Pancreas (tissue), 10 donors: ENCODE results near the gene CARD18. TPM values are rescaled to one million over a fixed set of nuclear protein-coding genes. Genes with fewer than 3 reads are reported as not detected.

Experiments
- ATAC-seq, 4 donors: fragments of 200-7000 bp; cut with Tn5 transposase; one replicate each; pipeline versions ENCODE4 v1.8.0 to v1.9.1; 2020; ENCODE audit warnings: mild to moderate bottlenecking in 4 of 4, moderate library complexity in 4 of 4
- DNase-seq, 6 donors: peaks; one replicate each; pipeline ENCODE4 v3.0.0-alpha.2; 2020
- FAIRE-seq: peaks from 2 replicates; lab custom pipeline; 2012; peaks lifted over from hg19 to GRCh38; lab: Jason Lieb, UNC
- H3K27ac ChIP-seq, 4 donors: fragments of 200-600 bp; sonication (generic); 1 replicate in 3 of 4; 2 replicates in 1 of 4; pipeline versions ENCODE4 v1.5.0 to v1.8.0; 2020
- H3K27me3 ChIP-seq, 4 donors: fragments of 200-600 bp; one replicate each; pipeline ENCODE4 v1.8.0; 2021
- H3K36me3 ChIP-seq, 3 donors: fragments of 200-600 bp; sonication (generic) in 1 of 3; one replicate each; pipeline versions ENCODE4 v1.5.0 to v1.8.0; 2020 to 2021
- H3K4me1 ChIP-seq, 3 donors: fragments of 200-600 bp; one replicate each; pipeline ENCODE4 v1.8.0; 2021
- H3K4me3 ChIP-seq, 4 donors: fragments of 200-600 bp; sonication (generic) in 2 of 4; one replicate each; pipeline versions ENCODE4 v1.5.0 to v1.8.0; 2020 to 2021
- H3K9me3 ChIP-seq, 4 donors: fragments of 200-600 bp; one replicate each; pipeline ENCODE4 v1.8.0; 2021
- WGBS, 2 donors: extraction: QIAGEN DNeasy Blood & Tissue Kit; methylation state at CpG; one replicate each; pipeline ENCODE4 v1.1.7; 2013; 5-methylcytosine and 5-hydroxymethylcytosine counted together
- intact Hi-C, 3 donors: fragments of 100-400 bp; cut with DNase I; formaldehyde crosslinking; loops; one replicate each; pipeline versions ENCODE4 v1.11.1 to v1.14.2; 2022
- polyA plus RNA-seq, 2 donors: library from polyadenylated mRNA; stranded (reverse); fragments of 200-250 nt; gene quantifications; one replicate each; pipeline ENCODE4 v1.2.3, GENCODE V29; 2013
- total RNA-seq, 6 donors: library from RNA; stranded (reverse); fragmentation: NEBNext Ultra II Directional in 4 of 6; extraction: Animal tissue kit (Norgen Biotek cat#: 25700) in 4 of 6; gene quantifications; one replicate each; pipeline versions ENCODE4 v1.2.1 to v1.2.4, GENCODE V29; 2021 to 2023
- TF ChIP-seq, protein P1 (sequence below), 4 donors: fragments of 200-600 bp; sonication (generic) in 3 of 4; IDR thresholded peaks; one replicate each; pipeline versions ENCODE4 v1.5.0 to v1.8.0; 2021; ENCODE audit warnings: antibody characterized with exemption in 4 of 4
- donor health status: healthy with polysubstance abuse.
- donor health status: DM: no; HTN: no; CAD: no; lungs with moderate emphysema.
- donor health status: DM: no; HTN: no; CAD: no.
- donor health status: control.
- donor health status: control.
- donor health status: Bipolar disorder and iron deficiency.
- donor health status: DM: yes; HTN: yes; CAD: no.
- donor health status: DM: no; HTN: no; CAD: no.
- donor health status: DM: no; HTN: no; CAD: no.
- donor health status: DM: yes; HTN: yes; CAD: no.

The CARD18 gene
- total and polyA plus RNA-seq, 8 donors: 0.33 TPM; not detected in 7

DNA sequence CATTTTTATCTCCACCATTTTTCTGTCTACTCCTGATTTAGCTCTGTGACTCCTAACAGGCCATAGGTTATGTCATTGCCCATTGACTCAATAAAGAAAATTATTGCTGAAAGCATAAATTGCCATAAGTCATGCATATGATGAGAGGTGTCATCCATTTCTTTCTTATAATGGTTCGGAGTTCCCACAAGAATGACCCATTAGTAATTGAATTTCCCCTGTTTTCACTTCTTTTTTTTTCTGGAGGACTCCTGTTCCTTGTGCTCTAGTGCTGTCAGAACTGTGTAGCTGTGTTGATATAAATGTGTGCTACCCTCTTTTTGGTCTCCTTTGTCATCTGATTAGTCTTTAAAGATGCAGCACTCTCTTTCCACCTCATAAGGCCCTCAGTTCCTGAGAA lies 22.9 kb upstream of the CARD18 start:
- no peak for DNase-seq
- Histone ChIP-seq H3K27me3 (no peaks in the 10 kb centered on the region), H3K36me3 (no peaks in the 10 kb centered on the region), H3K9me3 (no peaks in the 10 kb centered on the region), H3K27ac (no peak overlapping the region), H3K4me3 (no peak overlapping the region), H3K4me1 (no peaks in the 10 kb centered on the region)
- 2 to 90% methylated on average over 1 of the region's 1 CpG for WGBS, 2 donors
- intact Hi-C loops: no loop called here
- TF ChIP-seq, protein P1, sequence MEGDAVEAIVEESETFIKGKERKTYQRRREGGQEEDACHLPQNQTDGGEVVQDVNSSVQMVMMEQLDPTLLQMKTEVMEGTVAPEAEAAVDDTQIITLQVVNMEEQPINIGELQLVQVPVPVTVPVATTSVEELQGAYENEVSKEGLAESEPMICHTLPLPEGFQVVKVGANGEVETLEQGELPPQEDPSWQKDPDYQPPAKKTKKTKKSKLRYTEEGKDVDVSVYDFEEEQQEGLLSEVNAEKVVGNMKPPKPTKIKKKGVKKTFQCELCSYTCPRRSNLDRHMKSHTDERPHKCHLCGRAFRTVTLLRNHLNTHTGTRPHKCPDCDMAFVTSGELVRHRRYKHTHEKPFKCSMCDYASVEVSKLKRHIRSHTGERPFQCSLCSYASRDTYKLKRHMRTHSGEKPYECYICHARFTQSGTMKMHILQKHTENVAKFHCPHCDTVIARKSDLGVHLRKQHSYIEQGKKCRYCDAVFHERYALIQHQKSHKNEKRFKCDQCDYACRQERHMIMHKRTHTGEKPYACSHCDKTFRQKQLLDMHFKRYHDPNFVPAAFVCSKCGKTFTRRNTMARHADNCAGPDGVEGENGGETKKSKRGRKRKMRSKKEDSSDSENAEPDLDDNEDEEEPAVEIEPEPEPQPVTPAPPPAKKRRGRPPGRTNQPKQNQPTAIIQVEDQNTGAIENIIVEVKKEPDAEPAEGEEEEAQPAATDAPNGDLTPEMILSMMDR (IDR thresholded peaks at IDR 0.05): no peak
- no peak for ATAC-seq
- no peak for FAIRE-seq

DNA sequence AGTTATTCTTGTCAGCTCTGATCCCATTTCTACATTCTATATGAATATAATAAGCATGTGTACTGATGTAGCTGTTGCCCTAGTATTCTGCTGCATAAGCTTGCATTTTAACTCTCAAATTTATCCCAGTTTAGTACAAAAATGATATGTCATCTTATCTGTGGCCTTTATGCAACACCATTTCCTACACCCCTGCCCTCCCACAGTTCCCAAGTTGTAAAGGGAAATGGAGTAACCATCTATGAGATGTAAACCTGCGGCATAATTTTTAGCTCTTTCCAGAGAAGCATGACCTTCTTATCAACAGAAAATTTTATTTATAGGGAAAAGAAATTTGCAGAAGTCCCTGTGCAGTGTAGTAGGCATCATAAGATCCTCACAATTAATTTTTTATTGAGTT lies 18.9 kb upstream of the CARD18 start:
- TF ChIP-seq, protein P1 (IDR thresholded peaks at IDR 0.05): no peak
- Histone ChIP-seq H3K4me3 (no peak overlapping the region), H3K9me3 (no peaks in the 10 kb centered on the region), H3K27ac (no peak overlapping the region), H3K36me3 (no peaks in the 10 kb centered on the region), H3K27me3 (no peaks in the 10 kb centered on the region), H3K4me1 (no peaks in the 10 kb centered on the region)
- ATAC-seq (no peak), DNase-seq (no peak), FAIRE-seq (no peak)
- 94 to 97% methylated on average over 1 of the region's 1 CpG for WGBS, 2 donors
- intact Hi-C loops: no loop called here

DNA sequence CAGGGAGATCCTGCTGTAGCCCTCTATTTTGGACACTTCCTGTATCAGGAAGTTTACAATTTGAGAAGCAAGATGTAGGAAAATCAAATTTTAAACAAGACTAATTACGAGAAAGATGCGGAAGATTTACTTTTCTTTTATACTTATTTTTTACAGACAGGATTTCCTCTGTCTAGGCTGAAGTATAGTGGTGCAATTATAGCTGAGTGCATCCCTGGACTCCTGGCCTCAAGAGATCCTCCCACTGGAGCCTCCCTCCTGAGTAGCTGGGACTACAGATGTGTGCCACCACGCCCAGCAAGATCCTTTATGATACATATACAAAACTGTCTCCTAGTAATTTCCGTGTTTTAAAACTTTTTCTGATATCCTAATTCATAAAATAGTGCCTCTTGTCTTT lies 17.2 kb upstream of the CARD18 start:
- WGBS, 2 donors: 77 to 83% methylated on average over 4 of the region's 4 CpGs

DNA sequence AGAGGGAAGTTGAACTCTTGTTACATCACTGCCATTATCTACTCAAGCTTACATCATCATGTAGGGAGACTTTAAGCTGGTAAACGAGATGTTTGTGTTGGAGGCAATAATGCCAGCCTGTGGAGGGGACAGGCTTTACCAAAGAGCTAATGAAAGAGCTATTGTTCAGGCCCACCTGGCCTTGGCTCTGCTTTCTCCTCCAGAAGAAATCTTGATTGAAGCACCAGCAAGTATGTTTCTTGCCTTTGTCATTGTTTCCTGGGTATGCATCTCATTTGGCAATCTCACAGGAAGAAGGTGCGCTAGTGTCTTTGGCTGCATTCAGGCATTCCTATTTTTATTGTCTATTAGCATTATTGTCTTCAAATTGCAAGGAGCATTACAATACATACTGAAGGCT lies 16.7 kb upstream of the CARD18 start:
- ATAC-seq (no peak), DNase-seq (no peak), FAIRE-seq (no peak)
- Histone ChIP-seq H3K27me3 (no peaks in the 10 kb centered on the region), H3K36me3 (no peaks in the 10 kb centered on the region), H3K4me3 (no peak overlapping the region), H3K27ac (no peak overlapping the region), H3K4me1 (no peaks in the 10 kb centered on the region), H3K9me3 (no peaks in the 10 kb centered on the region)
- intact Hi-C loops: no loop called here
- TF ChIP-seq, protein P1 (IDR thresholded peaks at IDR 0.05): no peak
- WGBS, 2 donors: 56 to 60% methylated on average over 2 of the region's 2 CpGs

More for the DNA sequence above, 17.2 kb upstream of the CARD18 start:
- no peak for FAIRE-seq
- TF ChIP-seq, protein P1 (IDR thresholded peaks at IDR 0.05): no peak
- ATAC-seq: no peak
- H3K4me3 ChIP-seq: no peak overlapping the region
- H3K9me3 ChIP-seq: no peaks in the 10 kb centered on the region
- no peak overlapping the region for H3K27ac ChIP-seq
- no peak for DNase-seq
- intact Hi-C loops: no loop called here
- no peaks in the 10 kb centered on the region for H3K36me3 ChIP-seq
- H3K4me1 ChIP-seq: no peaks in the 10 kb centered on the region
- no peaks in the 10 kb centered on the region for H3K27me3 ChIP-seq

DNA sequence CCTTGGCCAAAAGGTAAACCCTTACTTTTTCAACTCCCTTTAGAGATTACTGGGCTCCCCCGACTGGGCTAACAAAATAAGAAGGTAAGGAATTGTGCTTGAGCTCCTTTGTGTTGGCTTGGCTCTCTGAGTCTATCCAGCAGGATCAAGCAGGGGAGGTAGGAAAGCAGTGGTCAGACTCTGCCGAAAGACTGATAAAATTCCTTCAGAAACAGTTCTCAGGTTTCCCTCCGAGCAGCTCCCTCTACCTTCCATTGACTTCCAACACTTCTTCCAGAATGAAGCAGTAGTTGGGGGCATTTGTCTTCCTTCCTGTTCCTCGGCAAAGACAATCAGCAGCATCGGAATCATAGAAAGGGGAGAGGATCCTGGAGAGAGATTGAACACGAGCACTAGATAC lies 16.1 kb upstream of the CARD18 start:
- WGBS, 2 donors: 76 to 80% methylated on average over 6 of the region's 6 CpGs
- no peak overlapping the region for H3K4me3 ChIP-seq
- intact Hi-C loops: no loop called here
- H3K27me3 ChIP-seq: no peaks in the 10 kb centered on the region
- no peaks in the 10 kb centered on the region for H3K4me1 ChIP-seq
- no peaks in the 10 kb centered on the region for H3K36me3 ChIP-seq
- no peak for FAIRE-seq
- H3K27ac ChIP-seq: no peak overlapping the region
- no peak for ATAC-seq
- no peaks in the 10 kb centered on the region for H3K9me3 ChIP-seq
- no peak for DNase-seq
- TF ChIP-seq, protein P1 (IDR thresholded peaks at IDR 0.05): no peak
